IMR-90 (cell line): ENCODE measurements around the gene THADA. TPM values are rescaled to one million over a fixed set of nuclear protein-coding genes. Genes with fewer than 3 reads are reported as not detected.

ENCODE experiments used
- ATAC-seq: fragments of 200-7000 bp; cut with Tn5 transposase; 2 replicates; pipeline ENCODE4 v1.9.1; 2020; ENCODE audit warnings: low read depth, mild to moderate bottlenecking, moderate library complexity
- BruUV-seq: library from RNA; stranded (reverse); fragments of 400-500 nt; replicated peaks from 2 replicates; lab custom pipeline; 2021; lab: Mats Ljungman, UMichigan
- CTCF ChIA-PET: fragments of 300-600 bp; formaldehyde crosslinking; extraction: SDS; loops from one replicate; lab custom pipeline; 2021; ENCODE audit warnings: antibody characterized with exemption; lab: Yijun Ruan, JAX
- POLR2A ChIA-PET: fragments of 300-600 bp; sonication (Branson Sonifier 250); formaldehyde crosslinking; loops from one replicate; lab custom pipeline; 2022; ENCODE audit warnings: antibody characterized with exemption; ENCODE audit not compliant: unreplicated experiment; lab: Charles Lee
- DNase-seq: peaks from one replicate; pipeline ENCODE4 v3.0.0; 2013
- H2AFZ ChIP-seq: replicated peaks from 2 replicates; pipeline ENCODE3; 2013; ENCODE audit warnings: low read length, mild to moderate bottlenecking; ENCODE audit not compliant: poor library complexity
- H2AK5ac ChIP-seq: 2 replicates; pipeline ENCODE4 v1.6.1; 2013; ENCODE audit warnings: low read depth, low read length, inconsistent platforms
- H2AK9ac ChIP-seq: replicated peaks from 2 replicates; pipeline ENCODE3; 2013; ENCODE audit warnings: mild to moderate bottlenecking, low read depth, low read length, moderate library complexity; ENCODE audit not compliant: poor library complexity
- H2BK120ac ChIP-seq: 2 replicates; pipeline ENCODE4 v1.6.1; 2013; ENCODE audit warnings: low read depth, low read length, inconsistent platforms
- H2BK15ac ChIP-seq: 3 replicates; pipeline ENCODE4 v1.6.1; 2013; ENCODE audit warnings: low read depth, low read length, inconsistent platforms
- H2BK20ac ChIP-seq: 2 replicates; pipeline ENCODE4 v1.6.1; 2013; ENCODE audit warnings: low read depth, mild to moderate bottlenecking, inconsistent platforms, low read length, moderate library complexity
- H2BK5ac ChIP-seq: 2 replicates; pipeline ENCODE4 v1.6.1; 2013; ENCODE audit warnings: mild to moderate bottlenecking, low read depth, low read length, inconsistent platforms; ENCODE audit not compliant: poor library complexity, severe bottlenecking
- H3K14ac ChIP-seq: replicated peaks from 2 replicates; pipeline ENCODE4 v1.6.1; 2013; ENCODE audit warnings: low read depth, low read length, inconsistent platforms
- H3K18ac ChIP-seq: 2 replicates; pipeline ENCODE4 v1.6.1; 2013; ENCODE audit warnings: low read depth, low read length, control low read depth
- H3K23ac ChIP-seq: 2 replicates; pipeline ENCODE4 v1.6.1; 2013; ENCODE audit warnings: low read depth, low read length, inconsistent platforms
- H3K27ac ChIP-seq: 2 replicates; pipeline ENCODE4 v1.5.1; 2013; ENCODE audit warnings: mild to moderate bottlenecking, control low read depth, low read length; ENCODE audit not compliant: insufficient read depth
- H3K27me3 ChIP-seq: 2 replicates; pipeline ENCODE4 v1.6.1; 2013; ENCODE audit warnings: low read length; ENCODE audit not compliant: control insufficient read depth, insufficient read depth
- H3K36me3 ChIP-seq: 2 replicates; pipeline ENCODE4 v1.6.1; 2013; ENCODE audit warnings: low read length, mixed read lengths; ENCODE audit not compliant: control insufficient read depth, insufficient read depth
- H3K4ac ChIP-seq: 2 replicates; pipeline ENCODE4 v1.6.1; 2013; ENCODE audit warnings: low read depth, low read length, inconsistent platforms
- H3K4me1 ChIP-seq: 2 replicates; pipeline ENCODE4 v1.6.1; 2013; ENCODE audit warnings: low read length, mixed read lengths; ENCODE audit not compliant: control insufficient read depth, insufficient read depth
- H3K4me2 ChIP-seq: 2 replicates; pipeline ENCODE4 v1.6.1; 2013; ENCODE audit warnings: low read depth, mild to moderate bottlenecking, control low read depth, low read length, moderate library complexity
- H3K4me3 ChIP-seq: 2 replicates; pipeline ENCODE4 v1.5.1; 2013; ENCODE audit warnings: low read depth, mild to moderate bottlenecking, control low read depth, low read length, moderate library complexity; ENCODE audit not compliant: insufficient read depth
- H3K56ac ChIP-seq: 2 replicates; pipeline ENCODE4 v1.6.1; 2013; ENCODE audit warnings: low read length, inconsistent platforms; ENCODE audit not compliant: insufficient read depth; ENCODE audit errors: extremely low read depth
- H3K79me1 ChIP-seq, 2 experiments: 2 replicates each; pipeline ENCODE4 v1.6.1; 2013; ENCODE audit warnings: low read length in 2 of 2, inconsistent platforms in 1 of 2, low read depth in 1 of 2
- H3K9ac ChIP-seq: 2 replicates; pipeline ENCODE4 v1.6.1; 2013; ENCODE audit warnings: low read depth, low read length, control low read depth
- H3K9me1 ChIP-seq: 2 replicates; pipeline ENCODE4 v1.6.1; 2013; ENCODE audit warnings: low read length, inconsistent platforms; ENCODE audit not compliant: insufficient read depth
- H3K9me3 ChIP-seq: 2 replicates; pipeline ENCODE4 v1.6.1; 2013; ENCODE audit warnings: low read length; ENCODE audit not compliant: control insufficient read depth, insufficient read depth
- H4K20me1 ChIP-seq: 2 replicates; pipeline ENCODE4 v1.6.1; 2013; ENCODE audit warnings: low read length, inconsistent platforms; ENCODE audit not compliant: insufficient read depth
- H4K5ac ChIP-seq: 2 replicates; pipeline ENCODE4 v1.6.1; 2013; ENCODE audit warnings: mild to moderate bottlenecking, low read depth, low read length, control low read depth
- H4K8ac ChIP-seq, 2 experiments: 2 replicates each; pipeline ENCODE4 v1.6.1; 2013; ENCODE audit warnings: low read depth in 2 of 2, low read length in 2 of 2, control low read depth in 1 of 2, inconsistent platforms in 1 of 2
- H4K91ac ChIP-seq: 2 replicates; pipeline ENCODE4 v1.6.1; 2013; ENCODE audit warnings: low read depth, low read length, inconsistent platforms; ENCODE audit not compliant: insufficient read depth
- BHLHE40 ChIP-seq: fragments of 150-350 bp; IDR thresholded peaks from 2 replicates; pipeline ENCODE4 v1.6.1; 2016; ENCODE audit warnings: mild to moderate bottlenecking, low read depth, low read length
- CEBPB ChIP-seq: IDR thresholded peaks from 2 replicates; pipeline ENCODE4 v1.6.1; 2012; ENCODE audit warnings: low read depth, low read length, improper control_type of control experiment
- CHD1 ChIP-seq: IDR thresholded peaks from 2 replicates; pipeline ENCODE4 v1.6.1; 2012; ENCODE audit warnings: low read depth, low read length, improper control_type of control experiment
- FOS ChIP-seq: fragments of 150-350 bp; IDR thresholded peaks from 2 replicates; pipeline ENCODE4 v1.6.1; 2016; ENCODE audit warnings: low read depth, low read length
- MAFK ChIP-seq: IDR thresholded peaks from 2 replicates; pipeline ENCODE4 v1.6.1; 2012; ENCODE audit warnings: low read depth, low read length, improper control_type of control experiment
- MAZ ChIP-seq: IDR thresholded peaks from 2 replicates; pipeline ENCODE4 v1.6.1; 2012; ENCODE audit warnings: low read depth, mild to moderate bottlenecking, low read length, improper control_type of control experiment, moderate library complexity, borderline replicate concordance
- MXI1 ChIP-seq: IDR thresholded peaks from 2 replicates; pipeline ENCODE4 v1.6.1; 2012; ENCODE audit warnings: low read depth, mild to moderate bottlenecking, low read length, moderate library complexity, borderline replicate concordance
- NFE2L2 ChIP-seq: fragments of 150-350 bp; IDR thresholded peaks from 2 replicates; pipeline ENCODE4 v1.6.1; 2016; ENCODE audit warnings: low read depth, mild to moderate bottlenecking, low read length
- POLR2A ChIP-seq: IDR thresholded peaks from 2 replicates; pipeline ENCODE4 v1.6.1; 2012; ENCODE audit warnings: mild to moderate bottlenecking, low read depth, low read length
- RAD21 ChIP-seq: IDR thresholded peaks from 2 replicates; pipeline ENCODE4 v1.6.1; 2012; ENCODE audit warnings: low read length, improper control_type of control experiment
- RCOR1 ChIP-seq: IDR thresholded peaks from 2 replicates; pipeline ENCODE4 v1.6.1; 2012; ENCODE audit warnings: mild to moderate bottlenecking, low read length, improper control_type of control experiment; ENCODE audit not compliant: insufficient replicate concordance
- RFX5 ChIP-seq: IDR thresholded peaks from 2 replicates; pipeline ENCODE4 v1.8.0; 2012; ENCODE audit warnings: low read depth, mild to moderate bottlenecking, low read length, moderate library complexity
- SMC3 ChIP-seq: fragments of 150-350 bp; IDR thresholded peaks from 2 replicates; pipeline ENCODE4 v1.6.1; 2016; ENCODE audit warnings: low read depth, mild to moderate bottlenecking, antibody characterized with exemption, low read length, moderate library complexity
- WGBS, 2 experiments: methylation state at CpG; one replicate each; pipeline versions ENCODE4 v1.1.5 to v1.1.7; 2013; ENCODE audit warnings: missing lambda C conversion rate in 2 of 2; ENCODE audit not compliant: insufficient read length in 1 of 2; ENCODE audit errors: extremely low coverage in 2 of 2; 5-methylcytosine and 5-hydroxymethylcytosine counted together
- dilution Hi-C: fragments of 300-500 bp; cut with HindIII; formaldehyde crosslinking; loops from one replicate; pipeline ENCODE4 v1.14.3; 2018; ENCODE audit warnings: low sequenced_read_pairs; ENCODE audit not compliant: unreplicated experiment
- in situ Hi-C: fragments of 300-500 bp; cut with MboI; formaldehyde crosslinking; loops from 3 replicates; pipeline ENCODE4 v1.14.3; 2019; ENCODE audit warnings: low sequenced_read_pairs, inconsistent platforms, mixed read lengths
- intact Hi-C: fragments of 100-400 bp; cut with micrococcal nuclease; formaldehyde crosslinking; loops from 2 replicates; pipeline ENCODE4 v1.10.0; 2022
- polyA plus RNA-seq, 3 experiments: library from polyadenylated mRNA; depleted of rRNA; stranded (reverse); fragments of >200 nt; gene quantifications; 2 replicates each; pipeline ENCODE4 v1.2.3, GENCODE V29; 2012; ENCODE audit warnings: low replicate concordance in 1 of 3
- total RNA-seq: library from RNA; depleted of rRNA; stranded (reverse); fragments of >200 nt; gene quantifications from 2 replicates; pipeline ENCODE4 v1.2.3, GENCODE V29; 2012
- TF ChIP-seq, protein P1 (sequence below): fragments of 150-350 bp; IDR thresholded peaks from 2 replicates; pipeline ENCODE4 v1.6.1; 2016; ENCODE audit warnings: low read depth, mild to moderate bottlenecking, low read length, moderate library complexity, borderline replicate concordance
- TF ChIP-seq, protein P2 (sequence below): fragments of 150-350 bp; IDR thresholded peaks from 2 replicates; pipeline ENCODE4 v1.6.1; 2017; ENCODE audit warnings: mild to moderate bottlenecking, antibody characterized with exemption, low read length, low read depth
- TF ChIP-seq, protein P3 (sequence below): conservative IDR thresholded peaks from 2 replicates; pipeline ENCODE4 v1.5.1; 2012; ENCODE audit warnings: mild to moderate bottlenecking, low read depth, low read length, improper control_type of control experiment

The THADA gene
- total and polyA plus RNA-seq, 2 of the 4 experiments (the other 2 are of a cell fraction) = 10.5 to 21.3 TPM

DNA sequence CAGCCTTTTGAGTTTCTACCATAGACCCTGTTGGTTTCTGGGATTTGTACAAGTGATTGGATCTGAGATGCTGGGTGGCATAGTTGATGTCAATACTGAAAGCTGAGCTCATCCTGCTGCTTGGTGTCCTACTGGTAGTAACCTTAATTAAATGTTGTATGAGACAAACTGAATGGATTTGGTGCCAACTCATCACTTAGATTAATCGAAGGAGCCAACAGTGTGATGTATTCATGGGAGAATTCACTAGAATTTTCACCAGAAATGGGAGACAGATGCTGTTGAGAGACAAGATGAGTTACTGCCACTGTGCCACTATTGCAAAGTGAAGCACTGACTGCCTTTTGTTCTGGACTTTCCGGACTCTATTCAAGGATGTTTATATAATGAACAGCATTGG, 158.5 kb downstream of the THADA start:
- dilution Hi-C loops = no loop called here
- ATAC-seq = no peak

More for the DNA sequence above, 158.5 kb downstream of the THADA start:
- Histone ChIP-seq H3K14ac (no peak overlapping the region), H3K56ac (no peak overlapping the region), H3K79me1 (no peaks in the 10 kb centered on the region), H4K91ac (no peak overlapping the region), H3K27me3 (no peaks in the 10 kb centered on the region), H3K27ac (no peak overlapping the region), H2BK120ac (no peak overlapping the region), H4K20me1 (no peaks in the 10 kb centered on the region), H3K9me1 (no peaks in the 10 kb centered on the region), H3K4ac (no peak overlapping the region), H3K36me3 (no peaks in the 10 kb centered on the region), H2BK20ac (no peak overlapping the region), H2BK5ac (no peak overlapping the region), H4K8ac (no peak overlapping the region), H3K9me3 (no peaks in the 10 kb centered on the region), H2AK9ac (no peak overlapping the region), H3K4me2 (no peak overlapping the region), H4K5ac (no peak overlapping the region), H2AFZ (no peak overlapping the region), H3K4me3 (no peak overlapping the region), H2BK15ac (no peak overlapping the region), H3K4me1 (no peaks in the 10 kb centered on the region), H3K9ac (no peak overlapping the region), H2AK5ac (no peak overlapping the region), H3K18ac (no peak overlapping the region), H3K23ac (no peak overlapping the region)
- no CpG with 5 or more reads among the region's 2 CpGs for WGBS, 2 experiments
- CTCF ChIA-PET = no interaction called here
- in situ Hi-C loops = no loop called here
- intact Hi-C loops = no loop called here
- no peak for TF ChIP-seq MAZ
- TF ChIP-seq RCOR1 = no peak
- no peak for TF ChIP-seq MAFK
- no peak for TF ChIP-seq BHLHE40
- TF ChIP-seq FOS = no peak
- TF ChIP-seq, protein P1, sequence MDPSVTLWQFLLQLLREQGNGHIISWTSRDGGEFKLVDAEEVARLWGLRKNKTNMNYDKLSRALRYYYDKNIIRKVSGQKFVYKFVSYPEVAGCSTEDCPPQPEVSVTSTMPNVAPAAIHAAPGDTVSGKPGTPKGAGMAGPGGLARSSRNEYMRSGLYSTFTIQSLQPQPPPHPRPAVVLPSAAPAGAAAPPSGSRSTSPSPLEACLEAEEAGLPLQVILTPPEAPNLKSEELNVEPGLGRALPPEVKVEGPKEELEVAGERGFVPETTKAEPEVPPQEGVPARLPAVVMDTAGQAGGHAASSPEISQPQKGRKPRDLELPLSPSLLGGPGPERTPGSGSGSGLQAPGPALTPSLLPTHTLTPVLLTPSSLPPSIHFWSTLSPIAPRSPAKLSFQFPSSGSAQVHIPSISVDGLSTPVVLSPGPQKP = no peak
- TF ChIP-seq CHD1 = no peak
- no peak for TF ChIP-seq POLR2A
- TF ChIP-seq MXI1 = no peak
- TF ChIP-seq SMC3 = no peak
- TF ChIP-seq, protein P2, sequence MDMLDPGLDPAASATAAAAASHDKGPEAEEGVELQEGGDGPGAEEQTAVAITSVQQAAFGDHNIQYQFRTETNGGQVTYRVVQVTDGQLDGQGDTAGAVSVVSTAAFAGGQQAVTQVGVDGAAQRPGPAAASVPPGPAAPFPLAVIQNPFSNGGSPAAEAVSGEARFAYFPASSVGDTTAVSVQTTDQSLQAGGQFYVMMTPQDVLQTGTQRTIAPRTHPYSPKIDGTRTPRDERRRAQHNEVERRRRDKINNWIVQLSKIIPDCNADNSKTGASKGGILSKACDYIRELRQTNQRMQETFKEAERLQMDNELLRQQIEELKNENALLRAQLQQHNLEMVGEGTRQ = no peak
- TF ChIP-seq, protein P3, sequence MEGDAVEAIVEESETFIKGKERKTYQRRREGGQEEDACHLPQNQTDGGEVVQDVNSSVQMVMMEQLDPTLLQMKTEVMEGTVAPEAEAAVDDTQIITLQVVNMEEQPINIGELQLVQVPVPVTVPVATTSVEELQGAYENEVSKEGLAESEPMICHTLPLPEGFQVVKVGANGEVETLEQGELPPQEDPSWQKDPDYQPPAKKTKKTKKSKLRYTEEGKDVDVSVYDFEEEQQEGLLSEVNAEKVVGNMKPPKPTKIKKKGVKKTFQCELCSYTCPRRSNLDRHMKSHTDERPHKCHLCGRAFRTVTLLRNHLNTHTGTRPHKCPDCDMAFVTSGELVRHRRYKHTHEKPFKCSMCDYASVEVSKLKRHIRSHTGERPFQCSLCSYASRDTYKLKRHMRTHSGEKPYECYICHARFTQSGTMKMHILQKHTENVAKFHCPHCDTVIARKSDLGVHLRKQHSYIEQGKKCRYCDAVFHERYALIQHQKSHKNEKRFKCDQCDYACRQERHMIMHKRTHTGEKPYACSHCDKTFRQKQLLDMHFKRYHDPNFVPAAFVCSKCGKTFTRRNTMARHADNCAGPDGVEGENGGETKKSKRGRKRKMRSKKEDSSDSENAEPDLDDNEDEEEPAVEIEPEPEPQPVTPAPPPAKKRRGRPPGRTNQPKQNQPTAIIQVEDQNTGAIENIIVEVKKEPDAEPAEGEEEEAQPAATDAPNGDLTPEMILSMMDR = no peak
- no peak for TF ChIP-seq CEBPB
- no peak for TF ChIP-seq RAD21
- TF ChIP-seq NFE2L2 = no peak
- TF ChIP-seq RFX5 = no peak
- POLR2A ChIA-PET = no interaction called here
- DNase-seq = no peak
- no TSS peak for BruUV-seq
